B cell (primary cell): ENCODE measurements around the gene FITM1. TPM values are rescaled to one million over a fixed set of nuclear protein-coding genes. Genes with fewer than 3 reads are reported as not detected.
A peak's percentile ranks its signal among the peaks of the same experiment; 100 is the strongest.

Experiments used
- ATAC-seq: fragments of 200-7000 bp; cut with Tn5 transposase; one replicate; pipeline ENCODE4 v1.10.0; 2021; ENCODE audit warnings: low read depth, mild to moderate bottlenecking, moderate number of reproducible peaks, moderate library complexity
- CTCF ChIA-PET: fragments of 350-600 bp; sonication (Branson Sonifier 250); formaldehyde crosslinking; loops from one replicate; lab custom pipeline; 2021; ENCODE audit warnings: antibody characterized with exemption, inconsistent platforms; lab: Charles Lee
- POLR2A ChIA-PET: fragments of 350-600 bp; sonication (Branson Sonifier 250); formaldehyde crosslinking; loops from one replicate; lab custom pipeline; 2021; ENCODE audit warnings: antibody characterized with exemption; lab: Charles Lee
- DNase-seq: peaks from one replicate; pipeline ENCODE4 v3.0.0; 2013
- H2AFZ ChIP-seq: 2 replicates; pipeline ENCODE4 v1.6.1; 2012; ENCODE audit warnings: mild to moderate bottlenecking, low read depth, low read length; ENCODE audit not compliant: insufficient read depth, poor library complexity, severe bottlenecking
- H3K27ac ChIP-seq, 2 donors: 1 replicate in 1 of 2; 2 replicates in 1 of 2; pipeline ENCODE4 v1.5.1; 2012 to 2013; ENCODE audit warnings: low read length in 2 of 2, mild to moderate bottlenecking in 2 of 2, moderate library complexity in 1 of 2
- H3K27me3 ChIP-seq, 4 experiments: fragments of 200-600 bp in 1 of 4; sonication (generic) in 1 of 4; replicated peaks in 1 of 4; 1 replicate in 2 of 4; 2 replicates in 2 of 4; pipeline versions ENCODE4 v1.6.1 to v1.7.0; 2013 to 2016; ENCODE audit warnings: low read length in 3 of 4, mild to moderate bottlenecking in 2 of 4, mixed read lengths in 1 of 4, moderate library complexity in 1 of 4; ENCODE audit not compliant: insufficient read depth in 4 of 4, control insufficient read depth in 3 of 4; ENCODE audit errors: control extremely low read depth in 1 of 4
- H3K36me3 ChIP-seq, 2 experiments: replicated peaks in 1 of 2; 1 replicate in 1 of 2; 2 replicates in 1 of 2; pipeline versions ENCODE4 v1.6.1 to v1.7.1; 2013; ENCODE audit warnings: low read length in 1 of 2; ENCODE audit not compliant: insufficient read depth in 2 of 2, control insufficient read depth in 1 of 2; ENCODE audit errors: control extremely low read depth in 1 of 2, extremely low read depth in 1 of 2
- H3K4me1 ChIP-seq, 2 donors: fragments of 200-600 bp in 1 of 2; sonication (generic) in 1 of 2; 1 replicate in 1 of 2; 2 replicates in 1 of 2; pipeline versions ENCODE4 v1.5.1 to v1.6.1; 2013 to 2017; ENCODE audit warnings: low read length in 2 of 2; ENCODE audit not compliant: control insufficient read depth in 2 of 2, insufficient read depth in 2 of 2
- H3K4me2 ChIP-seq: replicated peaks from 2 replicates; pipeline ENCODE3; 2012; ENCODE audit warnings: mild to moderate bottlenecking, low read depth, low read length; ENCODE audit not compliant: poor library complexity, severe bottlenecking
- H3K4me3 ChIP-seq, 5 experiments: fragments of 200-600 bp in 1 of 5; sonication (generic) in 1 of 5; 1 replicate in 3 of 5; 2 replicates in 2 of 5; pipeline versions ENCODE4 v1.5.1 to v1.7.0; 2011 to 2016; ENCODE audit warnings: low read length in 4 of 5, mild to moderate bottlenecking in 4 of 5, low read depth in 2 of 5, control low read depth in 1 of 5, moderate library complexity in 1 of 5; ENCODE audit not compliant: insufficient read depth in 1 of 5; ENCODE audit errors: control extremely low read depth in 1 of 5, extremely low read depth in 1 of 5
- H3K79me2 ChIP-seq: fragments of 200-600 bp; sonication (generic); one replicate; pipeline ENCODE4 v1.6.0; 2016; ENCODE audit warnings: low read length; ENCODE audit not compliant: control insufficient read depth, insufficient read depth
- H3K9ac ChIP-seq: fragments of 200-600 bp; sonication (generic); 2 replicates; pipeline ENCODE4 v1.6.1; 2017; ENCODE audit warnings: mild to moderate bottlenecking, low read length, moderate library complexity
- H3K9me3 ChIP-seq, 3 donors: one replicate each; pipeline versions ENCODE4 v1.6.1 to v1.7.1; 2013; ENCODE audit warnings: low read length in 2 of 3; ENCODE audit not compliant: control insufficient read depth in 2 of 3, insufficient read depth in 1 of 3; ENCODE audit errors: control extremely low read depth in 1 of 3
- H4K20me1 ChIP-seq: 2 replicates; pipeline ENCODE4 v1.6.0; 2012; ENCODE audit warnings: mild to moderate bottlenecking, low read length; ENCODE audit not compliant: insufficient read depth, control insufficient read depth, poor library complexity, severe bottlenecking
- H3K27ac Mint-ChIP-seq: one replicate; pipeline ENCODE4 v1.8.0; 2021; ENCODE audit warnings: mixed read lengths
- H3K27me3 Mint-ChIP-seq: one replicate; pipeline ENCODE4 v1.8.0; 2021; ENCODE audit warnings: mixed read lengths
- H3K4me1 Mint-ChIP-seq: one replicate; pipeline ENCODE4 v1.8.0; 2021; ENCODE audit warnings: mixed read lengths
- H3K4me3 Mint-ChIP-seq: one replicate; pipeline ENCODE4 v1.8.0; 2021; ENCODE audit warnings: mixed read lengths
- H3K9me3 Mint-ChIP-seq: one replicate; pipeline ENCODE4 v1.8.0; 2022; ENCODE audit warnings: mixed read lengths; ENCODE audit not compliant: insufficient read depth
- EZH2 ChIP-seq: IDR thresholded peaks from 2 replicates; pipeline ENCODE4 v1.6.1; 2012; ENCODE audit warnings: borderline replicate concordance, low read depth, mild to moderate bottlenecking, moderate library complexity, low read length; ENCODE audit not compliant: insufficient read depth, poor library complexity, severe bottlenecking
- WGBS: methylation state at CpG from one replicate; pipeline ENCODE4 v1.1.5; 2013; ENCODE audit warnings: missing lambda C conversion rate; ENCODE audit not compliant: insufficient coverage; 5-methylcytosine and 5-hydroxymethylcytosine counted together
- intact Hi-C: fragments of 100-400 bp; cut with micrococcal nuclease; formaldehyde crosslinking; loops from one replicate; pipeline ENCODE4 v1.10.0; 2022
- polyA plus RNA-seq: library from polyadenylated mRNA; depleted of rRNA; stranded (reverse); fragments of >200 nt; gene quantifications from 2 replicates; pipeline ENCODE4 v1.2.3, GENCODE V29; 2012
- total RNA-seq, 2 donors: library from RNA; stranded (reverse); fragments of 120-200 nt in 1 of 2; gene quantifications; 1 replicate in 1 of 2; 2 replicates in 1 of 2; pipeline versions ENCODE4 v1.2.3 to v1.2.4, GENCODE V29; 2013 to 2022
- TF ChIP-seq, protein P1 (sequence below): fragments of 200-600 bp; IDR thresholded peaks from one replicate; pipeline ENCODE4 v1.8.0; 2022; ENCODE audit warnings: antibody characterized with exemption, mild to moderate bottlenecking

FITM1 gene
- total and polyA plus RNA-seq, 2 donors (not counting 1 experiment from before 2014, with no cell fraction given) = 2.6 to 3.3 TPM

GRCh38 chr14:24108336-24108874, 22.1 kb upstream of the FITM1 start:
- H3K27ac ChIP-seq = peak overlapping the region; percentile 44 to 68
- Mint-ChIP-seq H3K4me3 (no peak overlapping the region), H3K9me3 (no peaks in the 10 kb centered on the region), H3K27me3 (no peaks in the 10 kb centered on the region), H3K27ac (peak overlapping the region; percentile 95), H3K4me1 (peaks cover 11% of the 10 kb centered on the region)
- CTCF ChIA-PET = interaction anchor here (0.6 to 11.7 kb wide), 45 partner anchors 8 to 630 kb away, joined by 3 to 292 read pairs (median 5); partner anchors contain the start of genes CARMIL3, CPNE6, IRF9 and PCK2
- H3K9ac ChIP-seq = no peak overlapping the region
- intact Hi-C loops = loop anchor here (1.0 to 10.0 kb wide), 4 partner anchors 14 to 124 kb away; partner anchors contain the start of genes DHRS4L2, IRF9 and PCK2
- peak; percentile 14 for ATAC-seq
- no peak for TF ChIP-seq EZH2
- TF ChIP-seq, protein P1, sequence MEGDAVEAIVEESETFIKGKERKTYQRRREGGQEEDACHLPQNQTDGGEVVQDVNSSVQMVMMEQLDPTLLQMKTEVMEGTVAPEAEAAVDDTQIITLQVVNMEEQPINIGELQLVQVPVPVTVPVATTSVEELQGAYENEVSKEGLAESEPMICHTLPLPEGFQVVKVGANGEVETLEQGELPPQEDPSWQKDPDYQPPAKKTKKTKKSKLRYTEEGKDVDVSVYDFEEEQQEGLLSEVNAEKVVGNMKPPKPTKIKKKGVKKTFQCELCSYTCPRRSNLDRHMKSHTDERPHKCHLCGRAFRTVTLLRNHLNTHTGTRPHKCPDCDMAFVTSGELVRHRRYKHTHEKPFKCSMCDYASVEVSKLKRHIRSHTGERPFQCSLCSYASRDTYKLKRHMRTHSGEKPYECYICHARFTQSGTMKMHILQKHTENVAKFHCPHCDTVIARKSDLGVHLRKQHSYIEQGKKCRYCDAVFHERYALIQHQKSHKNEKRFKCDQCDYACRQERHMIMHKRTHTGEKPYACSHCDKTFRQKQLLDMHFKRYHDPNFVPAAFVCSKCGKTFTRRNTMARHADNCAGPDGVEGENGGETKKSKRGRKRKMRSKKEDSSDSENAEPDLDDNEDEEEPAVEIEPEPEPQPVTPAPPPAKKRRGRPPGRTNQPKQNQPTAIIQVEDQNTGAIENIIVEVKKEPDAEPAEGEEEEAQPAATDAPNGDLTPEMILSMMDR = no peak
- POLR2A ChIA-PET = interaction anchor here (0.6 to 4.1 kb wide), 5 partner anchors 14 to 122 kb away, joined by 3 to 23 read pairs (median 4); partner anchors contain the start of genes IRF9 and PCK2
- H2AFZ ChIP-seq = peak overlapping the region; percentile 54
- H3K4me2 ChIP-seq = peak overlapping the region; percentile 16
- H3K4me3 ChIP-seq = no peak overlapping the region
- DNase-seq = no peak
- peaks cover 29% of the 10 kb centered on the region for H3K79me2 ChIP-seq
- H4K20me1 ChIP-seq = no peaks in the 10 kb centered on the region
- peaks cover 10 to 13% of the 10 kb centered on the region in 2 donors for H3K4me1 ChIP-seq
- 100% methylated on average over 1 of the region's 5 CpGs for WGBS
- H3K27me3 ChIP-seq = no peaks in the 10 kb centered on the region
- H3K36me3 ChIP-seq = peaks cover 0 to 12% of the 10 kb centered on the region in 2 experiments
- no peaks in the 10 kb centered on the region for H3K9me3 ChIP-seq

- Histone ChIP-seq H3K4me2 (no peak overlapping the region), H3K4me3 (no peak overlapping the region), H3K4me1 (peaks cover 11 to 17% of the 10 kb centered on the region in 2 donors), H3K27me3 (no peaks in the 10 kb centered on the region), H2AFZ (no peak overlapping the region), H3K9me3 (no peaks in the 10 kb centered on the region), H4K20me1 (no peaks in the 10 kb centered on the region), H3K27ac (no peak overlapping the region), H3K36me3 (no peaks in the 10 kb centered on the region), H3K79me2 (peaks cover 28% of the 10 kb centered on the region), H3K9ac (no peak overlapping the region)
- H3K4me3 Mint-ChIP-seq = no peak overlapping the region
- WGBS = 96% methylated on average over 6 of the region's 9 CpGs
- no peaks in the 10 kb centered on the region for H3K27me3 Mint-ChIP-seq
- H3K9me3 Mint-ChIP-seq = no peaks in the 10 kb centered on the region
- no peak for ATAC-seq
- TF ChIP-seq EZH2 = no peak
- TF ChIP-seq, protein P1 = no peak
- H3K4me1 Mint-ChIP-seq = peaks cover 14% of the 10 kb centered on the region
- ChIA-PET CTCF (interaction anchor here (0.7 to 11.7 kb wide), 28 partner anchors 9 to 478 kb away, joined by 3 to 292 read pairs (median 5); partner anchors contain the start of genes CARMIL3, DHRS1, IRF9 and NOP9), POLR2A (interaction anchor here (0.7 to 4.1 kb wide), 3 partner anchors 15 to 26 kb away, joined by 3 to 23 read pairs (median 3); partner anchors contain the start of genes PCK2 and PSME1)
- no peak overlapping the region for H3K27ac Mint-ChIP-seq
- no peak for DNase-seq
- intact Hi-C loops = loop anchor here (10.0 kb wide), 1 partner anchor 555 kb away; the partner anchor contains the start of genes THTPA and ZFHX2
Observed at GRCh38 chr14:24110060-24110459, 20.4 kb upstream of the FITM1 start.
